Measurements from ENCODE around the gene CPSF7.
A peak's percentile ranks its signal among the peaks of the same experiment; 100 is the strongest.
"Not testable (repeated sequence)": the region's sequence is repeated elsewhere in the genome, so short reads cannot be mapped to it uniquely, and the experiment has no call there.

The CPSF7 gene

DNA sequence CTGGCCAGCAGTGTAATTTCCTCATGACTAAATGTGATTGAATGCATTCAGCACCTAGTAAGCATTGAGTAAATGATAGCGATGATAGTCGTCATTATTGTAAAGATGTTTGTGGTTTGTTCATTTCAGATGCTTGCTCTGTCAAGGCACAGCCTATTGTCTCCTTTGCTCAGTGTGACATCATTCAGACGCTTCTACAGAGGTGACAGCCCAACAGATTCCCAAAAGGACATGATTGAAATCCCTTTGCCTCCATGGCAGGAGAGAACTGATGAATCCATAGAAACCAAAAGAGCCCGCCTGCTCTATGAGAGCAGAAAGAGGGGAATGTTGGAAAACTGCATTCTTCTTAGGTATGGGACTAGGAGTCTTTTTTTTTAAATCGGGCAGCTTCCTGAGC is 7.7 kb upstream of the CPSF7 start:
- DNase-seq (ENCODE audit: low read depth), result no peak

GRCh38 chr11:61430839-61431238 is 1.1 kb upstream of the CPSF7 start:
- DNase-seq (ENCODE audit: low read depth), result not testable (repeated sequence)

- no peak for DNase-seq (ENCODE audit: low read depth)
These were observed 457 bp downstream of the CPSF7 start for GRCh38 chr11:61429346-61429690.

DNA sequence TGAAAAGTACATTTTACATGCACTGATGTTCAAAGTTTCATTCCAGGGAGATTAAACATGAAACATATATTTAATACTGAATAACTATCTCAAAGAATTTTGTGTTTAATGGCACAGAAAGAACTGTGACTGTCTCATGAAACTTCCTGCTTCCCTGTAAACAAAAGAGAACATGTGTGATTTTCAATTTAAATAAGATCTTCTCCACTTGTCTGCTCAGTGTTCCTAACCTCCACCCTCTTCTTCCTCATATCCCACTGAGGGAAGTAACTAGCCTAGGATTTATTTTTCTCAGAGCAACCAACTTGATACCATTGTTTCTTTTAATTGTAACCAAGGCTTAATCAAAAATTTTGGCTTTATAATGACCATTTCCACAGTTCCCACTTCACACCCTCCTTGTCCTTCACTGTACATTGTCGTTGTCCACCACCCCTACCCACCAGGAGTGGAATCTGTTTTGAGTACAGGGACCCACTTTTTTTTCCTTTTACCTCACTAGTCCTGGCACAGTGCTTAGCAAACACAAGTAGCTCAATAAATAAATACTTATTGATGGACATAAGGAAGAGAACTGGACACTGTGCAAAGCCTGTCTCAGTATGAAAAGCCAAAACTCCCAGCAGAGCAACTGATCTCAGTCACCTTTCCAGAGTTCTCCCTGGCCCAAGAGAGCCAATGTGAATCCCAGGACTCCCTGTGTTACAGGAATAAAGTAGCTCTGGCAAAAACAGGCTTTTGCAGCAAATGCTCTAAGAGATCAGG is 4.2 kb downstream of the CPSF7 start:
- DNase-seq (ENCODE audit: low read depth), result no peak

DNA sequence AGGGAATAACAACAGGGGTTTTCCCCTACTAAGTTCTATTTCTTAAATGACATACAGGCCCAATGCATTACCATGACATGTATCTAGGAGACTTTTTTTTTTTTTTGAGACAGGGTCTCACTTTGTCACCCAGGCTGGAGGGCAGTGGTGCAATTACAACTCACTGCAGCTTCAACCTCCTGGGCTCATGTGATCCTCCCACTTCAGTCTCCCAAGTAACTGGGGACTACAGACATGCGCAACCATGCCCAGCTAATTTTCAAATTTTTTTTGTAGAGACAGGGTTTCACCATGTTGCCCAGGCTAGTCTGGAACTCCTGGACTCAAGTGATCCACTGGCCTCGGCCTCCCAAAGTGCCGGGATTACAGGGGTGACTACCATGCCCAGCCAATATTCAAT is 7.5 kb downstream of the CPSF7 start:
- no peak for DNase-seq (ENCODE audit: low read depth)

DNA sequence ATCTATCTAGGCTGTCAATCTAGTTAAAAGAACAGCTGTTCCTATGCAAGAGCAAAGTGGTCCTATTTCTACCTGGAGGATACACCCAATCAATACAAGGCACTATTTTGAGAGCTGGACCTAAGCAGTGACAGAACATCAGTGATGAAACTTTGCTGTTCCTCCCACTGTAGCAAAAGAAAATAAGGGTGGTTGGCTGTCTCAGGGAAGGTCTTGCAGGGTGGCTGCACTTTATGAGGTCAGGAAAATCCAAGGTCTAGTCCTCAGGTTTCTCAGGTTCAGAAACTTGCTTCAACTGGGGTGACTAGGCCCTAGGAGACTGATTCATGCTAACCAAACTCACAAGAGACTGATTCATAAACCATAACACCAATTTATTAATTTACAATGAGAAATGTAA is 11.6 kb downstream of the CPSF7 start:
- DNase-seq (ENCODE audit: low read depth), result no peak

- DNase-seq (ENCODE audit: low read depth), result peak; percentile 25
These were observed 12.1 kb downstream of the CPSF7 start for GRCh38 chr11:61417670-61418069.

DNA sequence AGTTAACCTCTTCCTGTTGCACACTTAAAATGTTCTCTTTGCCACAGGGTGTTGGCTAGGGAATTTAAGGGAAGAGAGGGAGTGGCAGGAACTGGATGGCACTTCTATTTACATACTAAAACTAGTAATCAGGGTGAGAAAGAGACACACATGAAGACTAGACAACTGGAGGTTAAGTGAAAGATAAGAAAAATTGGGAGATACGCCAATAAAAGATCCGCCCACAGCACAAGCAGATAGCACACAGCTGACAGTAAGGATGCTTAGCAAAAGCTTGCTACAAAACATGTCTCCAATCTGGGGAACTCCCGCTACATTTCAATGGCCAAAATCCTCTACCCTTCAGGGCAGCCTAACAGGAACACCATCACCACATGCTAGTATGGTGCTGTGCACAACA is 12.8 kb downstream of the CPSF7 start:
- no peak for DNase-seq (ENCODE audit: low read depth)

DNA sequence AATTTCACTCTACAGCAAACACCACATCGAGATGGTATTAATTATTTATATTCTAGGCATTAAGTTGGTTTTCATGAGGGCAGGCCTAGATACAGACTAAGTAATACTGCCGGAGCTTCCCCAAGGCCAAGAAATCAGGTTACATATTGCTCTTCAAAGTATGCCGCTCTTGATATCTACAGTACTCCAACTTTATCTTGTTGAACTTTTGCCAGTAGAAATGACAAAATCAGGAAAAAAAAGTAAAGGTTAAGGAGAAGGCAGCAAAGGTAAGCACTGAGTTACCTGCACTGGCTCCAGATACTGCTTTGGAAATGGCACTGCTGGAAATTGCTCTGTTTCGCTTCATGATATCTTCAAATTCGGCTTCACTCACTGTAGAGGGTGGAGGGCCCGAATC is 14.4 kb downstream of the CPSF7 start:
- no peak for DNase-seq (ENCODE audit: low read depth)

DNA sequence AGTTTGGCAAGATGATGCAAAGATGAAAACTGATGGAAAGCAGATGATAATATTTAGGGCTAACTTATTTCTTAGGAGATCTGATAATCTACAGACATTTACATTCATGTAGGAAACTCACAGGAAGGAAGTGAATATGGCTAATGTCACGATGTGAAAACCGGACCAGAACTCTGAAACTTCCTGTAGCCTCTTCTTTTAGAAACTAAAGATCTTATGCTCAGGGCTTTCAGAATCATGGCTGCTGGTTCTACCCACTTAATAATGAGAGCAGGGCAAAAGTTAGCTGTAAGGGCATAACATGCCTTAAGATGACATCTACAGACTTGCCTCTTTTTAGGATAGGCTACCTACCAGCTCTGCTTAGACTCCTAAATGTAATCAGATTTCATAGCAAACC is 15.2 kb downstream of the CPSF7 start:
- DNase-seq (ENCODE audit: low read depth), result no peak

- peak; percentile 27 for DNase-seq (ENCODE audit: low read depth)
These were observed 16.3 kb downstream of the CPSF7 start for GRCh38 chr11:61413496-61413895.

DNA sequence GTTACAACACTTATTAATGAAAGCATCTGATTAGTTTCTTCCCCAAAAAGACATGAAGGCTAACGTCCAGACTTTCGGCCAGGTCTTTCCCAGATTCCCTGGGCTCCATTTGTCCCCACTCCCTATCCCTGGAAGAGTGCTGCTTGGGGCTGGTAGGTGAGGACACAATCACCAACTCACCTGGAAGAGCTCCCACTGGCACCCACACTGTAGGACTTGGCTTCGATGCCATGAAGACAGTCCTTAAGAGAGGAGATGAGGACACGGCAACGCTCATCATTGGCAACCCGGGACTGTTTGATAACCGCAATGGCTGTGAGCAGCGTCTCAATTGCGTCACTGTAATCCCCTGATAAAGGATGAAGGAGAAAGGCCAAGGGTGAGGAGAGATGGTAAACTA is 18.2 kb downstream of the CPSF7 start:
- no peak for DNase-seq (ENCODE audit: low read depth)

- DNase-seq (ENCODE audit: low read depth), result no peak
These were observed 22.6 kb downstream of the CPSF7 start for GRCh38 chr11:61406991-61407728.

DNA sequence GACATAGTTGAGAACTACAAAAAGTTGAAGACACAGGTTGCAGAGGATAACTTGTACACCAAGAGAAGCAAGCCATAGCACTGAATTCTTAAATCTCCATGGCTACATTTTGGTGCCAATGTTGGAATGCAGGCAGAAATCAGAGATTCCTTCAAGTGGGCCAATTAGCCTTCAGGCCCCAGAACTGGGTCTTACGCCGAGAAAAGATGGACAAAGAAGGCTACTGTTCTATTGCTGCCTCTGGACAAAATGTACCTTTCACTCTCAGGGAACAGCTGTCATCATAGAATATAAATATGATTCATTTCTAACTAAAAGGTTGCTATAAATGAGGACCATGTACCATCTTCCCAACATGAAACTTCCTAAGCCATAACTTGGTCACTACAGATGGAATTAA is 23.7 kb downstream of the CPSF7 start:
- DNase-seq (ENCODE audit: low read depth), result no peak

- DNase-seq (ENCODE audit: low read depth), result no peak
These were observed 25.1 kb downstream of the CPSF7 start for GRCh38 chr11:61404641-61405040.

- DNase-seq (ENCODE audit: low read depth), result no peak
These were observed 25.7 kb downstream of the CPSF7 start for GRCh38 chr11:61404103-61404502.

DNA sequence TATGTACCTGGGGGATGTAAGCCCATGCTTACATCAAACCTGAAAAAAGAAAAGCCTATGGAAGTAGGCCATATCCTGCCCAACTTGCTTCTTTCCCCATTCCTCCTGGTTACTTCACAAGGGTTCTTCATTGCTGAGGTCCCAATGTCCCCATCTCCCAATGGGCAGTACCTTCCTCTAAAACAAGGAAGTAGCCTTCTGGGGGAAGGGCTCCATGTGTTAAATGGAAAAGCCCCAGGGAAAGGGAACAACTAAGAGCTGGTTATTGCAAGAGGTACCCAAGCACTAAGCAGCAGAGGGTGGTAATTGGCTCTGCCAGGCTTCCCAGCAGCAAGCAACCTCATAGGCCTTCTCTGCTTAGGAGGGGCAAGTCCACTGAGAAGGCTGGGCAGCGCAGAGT is 26.1 kb downstream of the CPSF7 start:
- no peak for DNase-seq (ENCODE audit: low read depth)

- DNase-seq (ENCODE audit: low read depth), result no peak
These were observed 28.2 kb downstream of the CPSF7 start for GRCh38 chr11:61401573-61401972.

DNA sequence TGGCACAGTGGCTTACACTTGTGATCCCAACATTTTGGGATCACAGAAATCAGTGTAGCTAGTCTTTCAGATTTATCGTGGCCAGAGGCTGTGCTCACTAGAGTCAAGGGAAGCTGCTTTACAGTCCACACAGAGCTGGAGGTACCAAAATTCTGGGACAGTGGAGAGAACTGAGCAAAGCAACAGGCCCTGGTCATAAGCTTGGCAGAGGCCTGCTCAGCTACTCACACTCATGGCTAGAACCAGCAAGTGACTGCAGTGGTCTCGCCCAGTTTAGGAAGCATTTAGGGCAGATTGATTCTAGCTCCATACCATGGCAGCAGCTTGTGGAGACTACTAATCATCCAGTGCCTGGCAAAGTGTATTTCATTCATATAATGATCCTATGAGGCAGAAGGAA is 28.6 kb downstream of the CPSF7 start:
- DNase-seq (ENCODE audit: low read depth), result no peak

GRCh38 chr11:61392981-61393595 is 36.7 kb downstream of the CPSF7 start:
- no peak for DNase-seq (ENCODE audit: low read depth)

- no peak for DNase-seq (ENCODE audit: low read depth)
These were observed 39.6 kb downstream of the CPSF7 start for GRCh38 chr11:61390161-61390560.

DNA sequence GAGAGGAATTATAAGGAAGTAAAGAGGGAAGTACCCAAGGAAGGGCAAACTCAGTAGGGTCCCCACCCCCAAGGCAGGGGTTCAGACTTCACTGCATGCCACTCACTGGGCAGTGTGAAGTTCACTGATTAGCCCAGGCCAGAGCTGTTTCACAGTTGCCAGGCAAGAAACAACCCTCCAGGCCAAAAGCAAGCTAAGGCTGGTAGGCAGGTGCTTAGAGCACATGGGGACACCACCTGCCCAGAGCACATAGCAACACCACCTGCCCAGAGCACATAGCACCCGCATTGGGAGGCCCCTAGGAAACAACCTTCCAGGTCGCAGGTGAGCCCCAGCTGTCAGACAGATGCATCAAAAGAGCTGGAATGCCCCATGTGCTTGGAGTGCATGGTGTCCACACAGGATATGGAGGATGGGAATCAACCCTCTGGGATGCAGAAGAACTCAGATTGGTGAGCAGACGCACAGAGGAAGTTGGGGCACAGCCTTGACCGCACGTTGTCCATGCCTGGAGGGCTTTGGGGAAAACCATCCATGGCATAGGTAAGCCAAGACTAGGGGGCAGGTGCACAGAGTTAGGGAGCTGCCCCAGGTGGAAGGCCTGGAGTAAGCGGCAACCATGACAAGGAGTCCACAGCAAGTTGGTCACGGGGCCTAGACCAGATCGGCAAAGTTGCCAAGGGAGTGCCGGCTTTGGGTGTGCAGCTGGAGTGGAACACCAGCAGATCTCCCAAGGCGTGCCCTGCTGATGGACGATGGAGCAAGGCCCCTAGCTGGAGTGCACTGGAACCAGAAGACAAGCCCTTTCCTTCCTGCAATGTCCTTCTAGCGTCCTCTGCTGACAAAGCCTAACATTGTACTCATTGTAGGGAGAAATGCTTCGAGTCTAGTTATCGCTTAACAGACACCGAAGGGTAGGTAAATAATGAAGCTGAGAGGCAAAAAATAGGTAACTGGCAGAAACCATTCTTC is 45.2 kb downstream of the CPSF7 start:
- no peak for DNase-seq (ENCODE audit: low read depth)
